B cell (primary cell): ENCODE results near the gene PDZRN3. TPM values are rescaled to one million over a fixed set of nuclear protein-coding genes. Genes with fewer than 3 reads are reported as not detected.

Source experiments
- ATAC-seq: fragments of 200-7000 bp; cut with Tn5 transposase; one replicate; pipeline ENCODE4 v1.10.0; 2021; ENCODE audit warnings: low read depth, mild to moderate bottlenecking, moderate number of reproducible peaks, moderate library complexity
- CTCF ChIA-PET: fragments of 350-600 bp; sonication (Branson Sonifier 250); formaldehyde crosslinking; loops from one replicate; lab custom pipeline; 2021; ENCODE audit warnings: antibody characterized with exemption, inconsistent platforms; lab: Charles Lee
- POLR2A ChIA-PET: fragments of 350-600 bp; sonication (Branson Sonifier 250); formaldehyde crosslinking; loops from one replicate; lab custom pipeline; 2021; ENCODE audit warnings: antibody characterized with exemption; lab: Charles Lee
- DNase-seq: peaks from one replicate; pipeline ENCODE4 v3.0.0; 2013
- H2AFZ ChIP-seq: 2 replicates; pipeline ENCODE4 v1.6.1; 2012; ENCODE audit warnings: mild to moderate bottlenecking, low read depth, low read length; ENCODE audit not compliant: insufficient read depth, poor library complexity, severe bottlenecking
- H3K27ac ChIP-seq, 2 donors: 1 replicate in 1 of 2; 2 replicates in 1 of 2; pipeline ENCODE4 v1.5.1; 2012 to 2013; ENCODE audit warnings: low read length in 2 of 2, mild to moderate bottlenecking in 2 of 2, moderate library complexity in 1 of 2
- H3K27me3 ChIP-seq, 4 experiments: fragments of 200-600 bp in 1 of 4; sonication (generic) in 1 of 4; replicated peaks in 1 of 4; 1 replicate in 2 of 4; 2 replicates in 2 of 4; pipeline versions ENCODE4 v1.6.1 to v1.7.0; 2013 to 2016; ENCODE audit warnings: low read length in 3 of 4, mild to moderate bottlenecking in 2 of 4, mixed read lengths in 1 of 4, moderate library complexity in 1 of 4; ENCODE audit not compliant: insufficient read depth in 4 of 4, control insufficient read depth in 3 of 4; ENCODE audit errors: control extremely low read depth in 1 of 4
- H3K36me3 ChIP-seq, 2 experiments: replicated peaks in 1 of 2; 1 replicate in 1 of 2; 2 replicates in 1 of 2; pipeline versions ENCODE4 v1.6.1 to v1.7.1; 2013; ENCODE audit warnings: low read length in 1 of 2; ENCODE audit not compliant: insufficient read depth in 2 of 2, control insufficient read depth in 1 of 2; ENCODE audit errors: control extremely low read depth in 1 of 2, extremely low read depth in 1 of 2
- H3K4me1 ChIP-seq, 2 donors: fragments of 200-600 bp in 1 of 2; sonication (generic) in 1 of 2; 1 replicate in 1 of 2; 2 replicates in 1 of 2; pipeline versions ENCODE4 v1.5.1 to v1.6.1; 2013 to 2017; ENCODE audit warnings: low read length in 2 of 2; ENCODE audit not compliant: control insufficient read depth in 2 of 2, insufficient read depth in 2 of 2
- H3K4me2 ChIP-seq: replicated peaks from 2 replicates; pipeline ENCODE3; 2012; ENCODE audit warnings: mild to moderate bottlenecking, low read depth, low read length; ENCODE audit not compliant: poor library complexity, severe bottlenecking
- H3K4me3 ChIP-seq, 5 experiments: fragments of 200-600 bp in 1 of 5; sonication (generic) in 1 of 5; 1 replicate in 3 of 5; 2 replicates in 2 of 5; pipeline versions ENCODE4 v1.5.1 to v1.7.0; 2011 to 2016; ENCODE audit warnings: low read length in 4 of 5, mild to moderate bottlenecking in 4 of 5, low read depth in 2 of 5, control low read depth in 1 of 5, moderate library complexity in 1 of 5; ENCODE audit not compliant: insufficient read depth in 1 of 5; ENCODE audit errors: control extremely low read depth in 1 of 5, extremely low read depth in 1 of 5
- H3K79me2 ChIP-seq: fragments of 200-600 bp; sonication (generic); one replicate; pipeline ENCODE4 v1.6.0; 2016; ENCODE audit warnings: low read length; ENCODE audit not compliant: control insufficient read depth, insufficient read depth
- H3K9ac ChIP-seq: fragments of 200-600 bp; sonication (generic); 2 replicates; pipeline ENCODE4 v1.6.1; 2017; ENCODE audit warnings: mild to moderate bottlenecking, low read length, moderate library complexity
- H3K9me3 ChIP-seq, 3 donors: one replicate each; pipeline versions ENCODE4 v1.6.1 to v1.7.1; 2013; ENCODE audit warnings: low read length in 2 of 3; ENCODE audit not compliant: control insufficient read depth in 2 of 3, insufficient read depth in 1 of 3; ENCODE audit errors: control extremely low read depth in 1 of 3
- H4K20me1 ChIP-seq: 2 replicates; pipeline ENCODE4 v1.6.0; 2012; ENCODE audit warnings: mild to moderate bottlenecking, low read length; ENCODE audit not compliant: insufficient read depth, control insufficient read depth, poor library complexity, severe bottlenecking
- H3K27ac Mint-ChIP-seq: one replicate; pipeline ENCODE4 v1.8.0; 2021; ENCODE audit warnings: mixed read lengths
- H3K27me3 Mint-ChIP-seq: one replicate; pipeline ENCODE4 v1.8.0; 2021; ENCODE audit warnings: mixed read lengths
- H3K4me1 Mint-ChIP-seq: one replicate; pipeline ENCODE4 v1.8.0; 2021; ENCODE audit warnings: mixed read lengths
- H3K4me3 Mint-ChIP-seq: one replicate; pipeline ENCODE4 v1.8.0; 2021; ENCODE audit warnings: mixed read lengths
- H3K9me3 Mint-ChIP-seq: one replicate; pipeline ENCODE4 v1.8.0; 2022; ENCODE audit warnings: mixed read lengths; ENCODE audit not compliant: insufficient read depth
- EZH2 ChIP-seq: IDR thresholded peaks from 2 replicates; pipeline ENCODE4 v1.6.1; 2012; ENCODE audit warnings: borderline replicate concordance, low read depth, mild to moderate bottlenecking, moderate library complexity, low read length; ENCODE audit not compliant: insufficient read depth, poor library complexity, severe bottlenecking
- WGBS: methylation state at CpG from one replicate; pipeline ENCODE4 v1.1.5; 2013; ENCODE audit warnings: missing lambda C conversion rate; ENCODE audit not compliant: insufficient coverage; 5-methylcytosine and 5-hydroxymethylcytosine counted together
- intact Hi-C: fragments of 100-400 bp; cut with micrococcal nuclease; formaldehyde crosslinking; loops from one replicate; pipeline ENCODE4 v1.10.0; 2022
- polyA plus RNA-seq: library from polyadenylated mRNA; depleted of rRNA; stranded (reverse); fragments of >200 nt; gene quantifications from 2 replicates; pipeline ENCODE4 v1.2.3, GENCODE V29; 2012
- total RNA-seq, 2 donors: library from RNA; stranded (reverse); fragments of 120-200 nt in 1 of 2; gene quantifications; 1 replicate in 1 of 2; 2 replicates in 1 of 2; pipeline versions ENCODE4 v1.2.3 to v1.2.4, GENCODE V29; 2013 to 2022
- TF ChIP-seq, protein P1 (sequence below): fragments of 200-600 bp; IDR thresholded peaks from one replicate; pipeline ENCODE4 v1.8.0; 2022; ENCODE audit warnings: antibody characterized with exemption, mild to moderate bottlenecking

PDZRN3 gene
- total and polyA plus RNA-seq, 2 donors (not counting 1 experiment from before 2014, with no cell fraction given), result not detected

DNA sequence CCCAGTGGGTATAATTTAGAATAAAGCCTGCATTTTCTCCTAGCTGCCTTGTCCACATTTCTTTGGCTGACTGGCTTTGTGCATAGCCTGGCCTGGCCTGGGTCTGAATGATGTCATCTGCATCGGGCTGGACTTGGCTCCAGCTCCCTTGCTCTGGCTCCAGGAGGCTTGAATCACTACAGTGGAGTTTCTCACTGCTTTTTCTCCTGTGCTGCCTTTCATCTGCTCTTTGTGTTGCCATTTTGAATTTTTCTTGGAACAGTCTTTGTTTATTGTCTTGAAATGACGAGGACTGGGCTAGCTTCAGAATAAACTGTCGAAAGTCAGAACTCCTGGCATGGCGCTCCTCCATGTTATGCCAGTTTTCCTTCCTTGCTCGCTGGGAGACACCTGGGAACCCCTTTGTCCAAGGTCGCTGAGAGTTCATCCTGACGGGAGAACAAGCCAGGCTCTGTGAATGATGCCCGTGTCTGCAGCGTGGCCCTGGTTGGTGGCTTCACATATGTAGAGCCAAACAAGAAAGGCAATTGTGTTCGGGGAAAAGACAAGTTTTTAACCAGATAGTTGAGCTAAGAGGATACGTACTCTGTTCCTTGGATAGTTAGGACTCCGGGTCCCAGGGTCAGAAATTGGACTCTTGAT lies 258.9 kb downstream of the PDZRN3 start:
- ATAC-seq (no peak), DNase-seq (no peak)
- Mint-ChIP-seq H3K27me3 (no peaks in the 10 kb centered on the region), H3K4me1 (no peaks in the 10 kb centered on the region), H3K4me3 (no peak overlapping the region), H3K9me3 (no peaks in the 10 kb centered on the region), H3K27ac (no peak overlapping the region)
- Histone ChIP-seq H3K27me3 (no peaks in the 10 kb centered on the region), H2AFZ (no peak overlapping the region), H3K9ac (no peak overlapping the region), H3K27ac (no peak overlapping the region), H4K20me1 (no peaks in the 10 kb centered on the region), H3K9me3 (peaks cover 0 to 11% (median 0%) of the 10 kb centered on the region in 3 donors), H3K36me3 (no peaks in the 10 kb centered on the region), H3K4me1 (no peaks in the 10 kb centered on the region), H3K4me3 (no peak overlapping the region), H3K79me2 (no peaks in the 10 kb centered on the region), H3K4me2 (no peak overlapping the region)
- TF ChIP-seq, protein P1, sequence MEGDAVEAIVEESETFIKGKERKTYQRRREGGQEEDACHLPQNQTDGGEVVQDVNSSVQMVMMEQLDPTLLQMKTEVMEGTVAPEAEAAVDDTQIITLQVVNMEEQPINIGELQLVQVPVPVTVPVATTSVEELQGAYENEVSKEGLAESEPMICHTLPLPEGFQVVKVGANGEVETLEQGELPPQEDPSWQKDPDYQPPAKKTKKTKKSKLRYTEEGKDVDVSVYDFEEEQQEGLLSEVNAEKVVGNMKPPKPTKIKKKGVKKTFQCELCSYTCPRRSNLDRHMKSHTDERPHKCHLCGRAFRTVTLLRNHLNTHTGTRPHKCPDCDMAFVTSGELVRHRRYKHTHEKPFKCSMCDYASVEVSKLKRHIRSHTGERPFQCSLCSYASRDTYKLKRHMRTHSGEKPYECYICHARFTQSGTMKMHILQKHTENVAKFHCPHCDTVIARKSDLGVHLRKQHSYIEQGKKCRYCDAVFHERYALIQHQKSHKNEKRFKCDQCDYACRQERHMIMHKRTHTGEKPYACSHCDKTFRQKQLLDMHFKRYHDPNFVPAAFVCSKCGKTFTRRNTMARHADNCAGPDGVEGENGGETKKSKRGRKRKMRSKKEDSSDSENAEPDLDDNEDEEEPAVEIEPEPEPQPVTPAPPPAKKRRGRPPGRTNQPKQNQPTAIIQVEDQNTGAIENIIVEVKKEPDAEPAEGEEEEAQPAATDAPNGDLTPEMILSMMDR, result no peak
- no peak for TF ChIP-seq EZH2
- intact Hi-C loops, result no loop called here
- ChIA-PET CTCF (no interaction called here), POLR2A (no interaction called here)
- 92% methylated on average over 12 of the region's 12 CpGs for WGBS

DNA sequence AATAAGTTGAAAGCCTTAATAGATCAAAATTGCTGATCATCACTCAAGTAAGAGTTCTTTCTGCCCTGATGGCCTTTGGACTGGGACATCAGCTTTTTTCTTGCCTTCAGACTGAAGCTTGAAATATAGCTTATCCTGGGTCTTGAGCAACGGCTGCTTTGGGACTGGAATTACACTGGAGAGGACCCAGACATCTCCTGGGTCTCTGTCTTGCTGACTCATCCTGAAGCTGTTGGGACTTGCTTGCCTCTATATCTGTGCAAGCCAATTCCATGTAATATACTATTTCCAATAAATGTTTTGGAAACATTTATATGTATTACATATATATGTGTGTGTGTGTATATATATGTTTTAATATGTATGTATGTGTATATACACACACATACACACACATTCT lies 260.2 kb downstream of the PDZRN3 start:
- no peak for ATAC-seq
- Histone ChIP-seq H3K9ac (no peak overlapping the region), H4K20me1 (no peaks in the 10 kb centered on the region), H2AFZ (no peak overlapping the region), H3K36me3 (no peaks in the 10 kb centered on the region), H3K4me1 (no peaks in the 10 kb centered on the region), H3K79me2 (no peaks in the 10 kb centered on the region), H3K4me3 (no peak overlapping the region), H3K27me3 (no peaks in the 10 kb centered on the region), H3K4me2 (no peak overlapping the region), H3K9me3 (peaks cover 0 to 11% (median 0%) of the 10 kb centered on the region in 3 donors), H3K27ac (no peak overlapping the region)
- Mint-ChIP-seq H3K27ac (no peak overlapping the region), H3K9me3 (no peaks in the 10 kb centered on the region), H3K27me3 (no peaks in the 10 kb centered on the region), H3K4me1 (no peaks in the 10 kb centered on the region), H3K4me3 (no peak overlapping the region)
- POLR2A ChIA-PET, result no interaction called here
- no peak for TF ChIP-seq EZH2
- TF ChIP-seq, protein P1, result no peak
- no peak for DNase-seq
- WGBS, result 86% methylated on average over 1 of the region's 1 CpG
- CTCF ChIA-PET, result no interaction called here
- intact Hi-C loops, result no loop called here
